GDM1 (cell line): ENCODE measurements around the gene MAP3K21.

Experiments
- DNase-seq: peaks from one replicate; lab custom pipeline; 2025; lab: John Stamatoyannopoulos, UW

Gene MAP3K21

DNA sequence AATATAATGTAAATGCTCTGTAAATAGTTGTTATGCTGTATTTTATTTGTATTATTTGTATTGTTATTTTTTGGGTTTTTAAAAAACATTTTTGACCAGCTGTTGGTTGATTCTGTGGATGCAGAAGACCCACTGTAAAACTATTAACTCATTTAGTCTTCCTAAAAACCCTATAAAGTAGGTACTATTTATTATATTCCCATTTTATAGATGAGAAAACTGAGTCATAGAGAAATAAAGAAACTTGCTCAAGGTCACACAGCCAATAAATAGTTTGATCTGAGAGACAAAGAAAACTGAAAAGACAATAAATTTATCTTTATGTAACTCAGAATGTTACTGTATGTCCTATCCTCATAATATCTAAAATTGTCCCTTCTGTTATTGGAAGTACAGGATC, 1.2 kb upstream of the MAP3K21 start:
- no peak for DNase-seq

GRCh38 chr1:233326811-233327650, 493 bp upstream of the MAP3K21 start:
- peak; percentile 70 for DNase-seq

GRCh38 chr1:233328142-233328921, 808 bp downstream of the MAP3K21 start:
- no peak for DNase-seq

DNA sequence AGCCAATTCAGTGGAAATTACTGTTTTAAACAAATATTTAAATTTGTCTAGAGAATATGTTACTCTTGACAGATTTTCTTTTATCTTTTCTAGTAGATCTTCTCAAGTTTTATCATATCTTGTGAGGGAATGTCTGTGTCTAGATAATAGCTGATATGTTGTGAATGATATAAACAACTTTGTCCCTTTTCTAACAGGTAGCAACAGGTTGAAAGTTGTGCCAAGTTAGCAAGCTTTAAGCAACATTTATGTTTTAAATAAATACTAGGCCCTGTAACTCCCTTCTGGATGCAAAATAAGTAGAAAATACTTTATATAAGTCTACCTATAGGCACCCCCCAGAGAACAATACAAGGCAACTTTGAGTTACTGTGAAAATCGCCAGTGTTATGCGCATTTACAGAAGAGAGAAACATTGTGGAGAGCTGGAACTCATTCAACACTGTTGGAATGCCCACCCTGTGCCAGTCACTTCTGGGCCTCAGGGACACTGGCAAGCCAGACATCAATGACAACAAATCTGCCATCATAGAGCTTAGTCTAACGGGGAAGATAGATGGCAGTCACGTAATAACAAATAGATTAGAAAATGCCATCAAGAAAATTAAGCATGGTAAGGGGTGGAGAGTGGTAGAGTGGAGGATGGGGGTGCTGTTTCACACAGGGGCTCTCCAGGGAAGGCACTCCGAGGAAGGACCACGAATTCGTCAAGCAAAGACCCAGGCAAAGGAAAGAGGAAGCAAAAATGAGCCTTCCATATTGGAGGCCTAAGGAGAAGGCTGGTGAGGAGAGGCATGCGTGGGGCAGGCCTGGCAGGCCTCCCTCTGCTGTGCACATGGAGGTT, 4.4 kb downstream of the MAP3K21 start:
- no peak for DNase-seq

- no peak for DNase-seq
Measured at GRCh38 chr1:233333086-233333485, 5.6 kb downstream of the MAP3K21 start.

GRCh38 chr1:233334092-233334491, 6.6 kb downstream of the MAP3K21 start:
- no peak for DNase-seq

- DNase-seq, result no peak
Measured at GRCh38 chr1:233336554-233337456, 9.3 kb downstream of the MAP3K21 start.

DNA sequence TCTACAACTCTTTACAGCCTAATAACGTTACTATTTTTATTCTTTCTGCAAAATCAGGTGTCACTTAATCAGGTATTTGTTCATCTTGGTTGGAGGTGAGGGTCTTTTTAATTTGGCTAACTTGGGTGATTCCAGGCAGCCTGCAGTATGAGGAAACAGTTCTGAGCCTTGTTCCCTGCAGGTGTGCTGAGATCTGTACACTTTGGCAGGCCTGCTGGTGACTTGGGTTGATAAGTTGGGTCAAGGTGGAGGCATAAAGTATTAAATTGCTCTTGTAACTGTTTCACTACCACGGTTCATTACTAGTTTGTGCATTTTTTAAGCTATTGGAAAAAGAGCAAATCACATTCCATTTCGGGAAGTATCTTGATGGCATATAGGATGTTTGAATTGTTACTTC, 10.0 kb downstream of the MAP3K21 start:
- DNase-seq, result no peak

DNA sequence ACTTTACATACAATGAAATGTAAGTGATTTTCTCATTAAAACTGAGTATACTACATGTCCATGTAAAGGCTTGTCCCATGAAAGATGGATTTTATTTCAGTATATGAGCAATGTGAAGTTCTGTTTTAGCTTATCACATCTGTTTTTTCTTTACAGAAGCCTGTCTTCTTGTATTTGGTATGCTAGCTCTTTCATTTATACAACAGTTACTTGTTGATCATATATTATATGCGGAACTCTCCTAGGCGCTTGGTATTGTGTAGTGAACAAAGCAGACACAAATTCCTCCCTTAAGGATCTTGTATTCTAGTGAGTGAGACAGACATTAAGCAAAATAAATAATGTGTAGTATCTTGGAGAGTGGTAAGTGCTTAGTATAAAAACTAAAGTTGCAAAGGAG, 10.6 kb downstream of the MAP3K21 start:
- no peak for DNase-seq

- DNase-seq, result no peak
Measured at GRCh38 chr1:233340031-233340555, 12.6 kb downstream of the MAP3K21 start.

- DNase-seq, result no peak
Measured at GRCh38 chr1:233340966-233341516, 13.5 kb downstream of the MAP3K21 start.

DNA sequence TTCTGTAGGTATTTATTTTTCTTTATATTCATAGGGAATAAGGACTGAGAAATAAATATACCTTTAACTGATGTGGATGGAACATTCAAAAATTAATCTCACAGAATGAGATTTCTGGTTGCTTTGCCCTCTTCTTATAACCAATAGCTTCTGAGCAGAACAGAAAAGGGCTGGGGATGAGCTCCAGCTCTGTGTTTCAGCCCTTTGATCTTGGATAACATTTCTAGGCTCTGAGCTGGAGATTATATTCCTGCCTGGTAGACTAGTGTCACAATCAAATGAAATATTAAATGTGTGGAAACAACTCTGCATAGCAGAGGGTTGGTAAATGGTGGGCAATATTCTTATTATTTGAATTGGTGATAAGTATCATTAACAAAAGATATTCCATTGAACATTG, 14.6 kb downstream of the MAP3K21 start:
- no peak for DNase-seq

DNA sequence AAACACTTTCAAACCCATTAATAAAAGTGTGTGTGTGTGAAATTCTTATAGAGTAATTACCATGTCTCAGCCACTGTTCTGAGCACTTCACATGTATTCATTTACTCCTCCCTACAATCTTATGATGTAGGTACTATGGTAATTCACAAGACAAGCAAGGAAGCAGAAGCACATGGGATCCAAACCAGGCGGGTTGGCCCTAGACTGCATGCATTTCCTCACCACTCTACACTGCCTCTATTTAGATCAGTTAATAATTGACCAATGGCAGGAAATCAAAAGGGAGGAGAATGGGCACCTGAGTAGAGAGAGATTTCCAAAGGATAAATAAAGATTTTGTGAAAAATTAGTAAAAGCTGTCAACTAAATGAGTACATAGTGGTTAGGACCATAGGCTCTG, 15.7 kb downstream of the MAP3K21 start:
- DNase-seq, result no peak

DNA sequence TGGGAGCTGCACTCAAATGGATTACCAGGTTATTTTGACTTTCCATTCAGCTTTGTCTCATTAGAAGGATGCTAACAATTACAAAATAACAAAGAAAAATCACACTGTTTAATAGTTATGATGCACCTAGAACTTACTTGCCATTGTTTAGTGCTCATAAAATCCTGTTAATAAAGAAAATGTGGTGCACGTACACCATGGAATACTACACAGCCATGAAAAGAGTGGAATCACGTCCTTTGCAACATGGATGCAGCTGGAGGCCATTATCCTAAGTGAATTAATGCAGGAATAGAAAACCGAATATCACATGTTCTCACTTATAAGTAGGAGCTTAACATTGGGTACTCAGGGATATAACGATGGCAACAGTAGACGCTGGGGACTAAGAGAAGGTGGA, 19.8 kb downstream of the MAP3K21 start:
- no peak for DNase-seq

DNA sequence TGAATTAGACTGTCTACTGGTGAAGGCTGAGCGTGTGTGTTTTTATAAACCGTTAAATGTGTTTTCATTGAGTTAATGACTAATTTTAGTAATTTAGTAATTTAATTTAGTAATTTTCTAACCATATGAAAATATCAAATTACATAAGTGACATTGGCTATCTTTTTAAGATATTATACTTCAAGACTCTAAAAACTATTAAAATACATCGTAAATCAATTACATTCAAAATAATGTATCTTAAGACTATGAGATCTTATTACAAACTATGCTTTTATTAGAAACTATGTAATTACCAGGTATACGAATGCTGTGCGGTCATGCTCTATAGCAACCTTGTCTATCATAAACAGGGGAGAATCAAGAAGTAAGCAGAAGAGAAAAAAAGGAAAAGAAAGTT, 21.6 kb downstream of the MAP3K21 start:
- DNase-seq, result no peak

GRCh38 chr1:233354983-233355382, 27.5 kb downstream of the MAP3K21 start:
- DNase-seq, result no peak

DNA sequence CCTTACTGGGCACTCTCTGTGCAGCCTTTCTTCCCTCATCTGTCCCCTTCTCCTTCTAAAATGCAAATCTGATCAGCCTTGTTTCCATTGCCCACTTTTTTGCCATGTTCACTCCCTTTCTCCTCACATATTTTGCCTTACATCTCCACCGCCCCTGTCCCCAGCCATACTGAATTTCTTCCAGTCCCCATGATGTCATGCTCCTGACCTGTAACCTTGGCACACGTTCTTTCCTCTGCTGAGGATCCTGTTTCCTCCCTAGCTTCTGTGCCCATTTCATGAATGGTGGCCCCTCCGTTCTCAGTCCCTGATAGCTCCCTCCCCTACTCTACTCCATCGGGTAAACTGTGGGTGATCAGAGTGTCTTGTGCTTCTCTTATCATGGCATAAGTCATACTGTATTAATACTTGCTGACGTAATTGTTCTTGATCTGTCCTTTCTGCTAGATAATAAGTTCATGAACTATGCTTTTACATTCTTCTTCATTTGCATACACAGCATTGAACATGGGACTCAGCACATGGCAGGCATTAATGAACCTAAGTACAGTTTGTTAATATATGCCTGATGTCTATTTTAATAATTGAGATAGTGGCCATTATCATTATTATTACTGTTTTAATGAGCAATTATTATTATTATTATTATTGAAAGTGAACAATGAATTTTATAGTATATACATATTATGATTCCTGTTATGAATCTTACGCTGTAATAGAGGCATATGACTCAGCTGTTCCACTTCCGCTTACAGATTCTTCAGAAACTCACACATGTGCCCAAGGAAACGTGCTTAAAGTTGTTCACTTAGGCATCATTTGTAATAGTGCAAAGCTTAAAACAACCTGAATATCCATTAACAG, 28.5 kb downstream of the MAP3K21 start:
- DNase-seq, result no peak

- DNase-seq, result no peak
Measured at GRCh38 chr1:233356705-233356987, 29.1 kb downstream of the MAP3K21 start.

- no peak for DNase-seq
Measured at GRCh38 chr1:233357595-233358397, 30.3 kb downstream of the MAP3K21 start.
